ENCODE results near the gene SHB.

GRCh38 chr9:38010918-38011704 is 57.9 kb downstream of the SHB start:
- TF ChIP-seq EZH2 (IDR thresholded peaks at IDR 0.05; ENCODE audit: low read length) (no peak), CTCF (optimal IDR thresholded peaks at IDR 0.05 in 1 of 3, IDR thresholded peaks at IDR 0.05 in 1 of 3, conservative IDR thresholded peaks at IDR 0.05 in 1 of 3; ENCODE audit: extremely low read depth in 1 of 3, insufficient read depth in 2 of 3, low read length in 3 of 3) (no peak)
